Stimulated activated CD4-positive, alpha-beta T cell treated with anti-CD3 and anti-CD28 coated beads, TNF-alpha, amount 100 ng/mL, for 4 hours (primary cell): ENCODE results near the gene DENND4B.
"Not testable (repeated sequence)": the region's sequence is repeated elsewhere in the genome, so short reads cannot be mapped to it uniquely, and the experiment has no call there.

ENCODE experiments used
- DNase-seq, 3 experiments: peaks; one replicate each; pipeline ENCODE4 v3.0.0-alpha.2; 2020; ENCODE audit warnings: low read depth in 3 of 3

Gene DENND4B, protein sequence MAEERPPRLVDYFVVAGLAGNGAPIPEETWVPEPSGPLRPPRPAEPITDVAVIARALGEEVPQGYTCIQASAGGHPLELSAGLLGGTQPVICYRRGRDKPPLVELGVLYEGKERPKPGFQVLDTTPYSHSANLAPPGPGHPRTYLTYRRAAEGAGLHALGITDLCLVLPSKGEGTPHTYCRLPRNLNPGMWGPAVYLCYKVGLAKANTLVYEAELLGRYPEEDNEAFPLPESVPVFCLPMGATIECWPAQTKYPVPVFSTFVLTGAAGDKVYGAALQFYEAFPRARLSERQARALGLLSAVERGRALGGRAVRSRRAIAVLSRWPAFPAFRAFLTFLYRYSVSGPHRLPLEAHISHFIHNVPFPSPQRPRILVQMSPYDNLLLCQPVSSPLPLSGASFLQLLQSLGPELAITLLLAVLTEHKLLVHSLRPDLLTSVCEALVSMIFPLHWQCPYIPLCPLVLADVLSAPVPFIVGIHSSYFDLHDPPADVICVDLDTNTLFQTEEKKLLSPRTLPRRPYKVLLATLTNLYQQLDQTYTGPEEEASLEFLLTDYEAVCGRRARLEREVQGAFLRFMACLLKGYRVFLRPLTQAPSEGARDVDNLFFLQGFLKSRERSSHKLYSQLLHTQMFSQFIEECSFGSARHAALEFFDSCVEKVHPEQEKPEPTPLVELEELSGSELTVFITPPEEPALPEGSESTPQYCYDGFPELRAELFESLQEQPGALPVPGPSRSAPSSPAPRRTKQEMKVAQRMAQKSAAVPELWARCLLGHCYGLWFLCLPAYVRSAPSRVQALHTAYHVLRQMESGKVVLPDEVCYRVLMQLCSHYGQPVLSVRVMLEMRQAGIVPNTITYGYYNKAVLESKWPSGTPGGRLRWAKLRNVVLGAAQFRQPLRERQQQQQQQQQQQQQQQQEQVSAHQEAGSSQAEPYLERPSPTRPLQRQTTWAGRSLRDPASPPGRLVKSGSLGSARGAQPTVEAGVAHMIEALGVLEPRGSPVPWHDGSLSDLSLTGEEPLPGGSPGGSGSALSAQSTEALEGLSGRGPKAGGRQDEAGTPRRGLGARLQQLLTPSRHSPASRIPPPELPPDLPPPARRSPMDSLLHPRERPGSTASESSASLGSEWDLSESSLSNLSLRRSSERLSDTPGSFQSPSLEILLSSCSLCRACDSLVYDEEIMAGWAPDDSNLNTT (N-terminal part only)

GRCh38 chr1:153946622-153947241 is at the start of gene DENND4B:
DENND4B (minus strand) TSS chr1:153946718; CDS start chr1:153944374, 2,344 bp downstream.
- DNase-seq: peak; percentile 59 to 62 (median 62)

GRCh38 chr1:153995640-153996039 is 49.1 kb upstream of the DENND4B start:
- no peak for DNase-seq

- no peak for DNase-seq
Observed at GRCh38 chr1:153995202-153995601, 48.7 kb upstream of the DENND4B start.

GRCh38 chr1:153991806-153992205 is 45.3 kb upstream of the DENND4B start:
- no peak for DNase-seq

- DNase-seq: no peak
Observed at GRCh38 chr1:153991151-153991630, 44.7 kb upstream of the DENND4B start.

- DNase-seq: peak; percentile 67 to 85 (median 72)
Observed at GRCh38 chr1:153990468-153991150, 44.1 kb upstream of the DENND4B start, which contains the start of gene RPS27. RPS27 (plus strand) TSS chr1:153990762; CDS start chr1:153990797, 35 bp downstream.

DNA sequence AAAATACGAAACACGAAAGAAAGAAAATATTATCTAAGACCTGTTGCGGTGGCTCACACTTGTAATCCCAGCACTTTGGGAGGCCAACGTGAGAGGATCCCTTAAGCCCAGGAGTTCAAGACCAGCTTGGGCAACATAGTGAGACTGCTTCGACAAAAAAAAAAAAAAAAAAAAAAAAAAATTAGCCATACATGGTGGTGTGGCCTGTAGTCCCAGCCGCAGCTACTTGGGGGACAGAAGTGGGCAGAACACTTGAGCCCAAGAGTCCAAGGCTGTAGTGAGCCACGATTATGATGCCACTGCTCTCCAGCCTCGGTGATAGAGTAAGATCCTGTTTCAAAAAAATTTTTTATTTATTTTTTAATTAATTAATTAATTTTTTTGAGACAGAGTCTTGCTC is 41.1 kb upstream of the DENND4B start:
- no peak for DNase-seq

DNA sequence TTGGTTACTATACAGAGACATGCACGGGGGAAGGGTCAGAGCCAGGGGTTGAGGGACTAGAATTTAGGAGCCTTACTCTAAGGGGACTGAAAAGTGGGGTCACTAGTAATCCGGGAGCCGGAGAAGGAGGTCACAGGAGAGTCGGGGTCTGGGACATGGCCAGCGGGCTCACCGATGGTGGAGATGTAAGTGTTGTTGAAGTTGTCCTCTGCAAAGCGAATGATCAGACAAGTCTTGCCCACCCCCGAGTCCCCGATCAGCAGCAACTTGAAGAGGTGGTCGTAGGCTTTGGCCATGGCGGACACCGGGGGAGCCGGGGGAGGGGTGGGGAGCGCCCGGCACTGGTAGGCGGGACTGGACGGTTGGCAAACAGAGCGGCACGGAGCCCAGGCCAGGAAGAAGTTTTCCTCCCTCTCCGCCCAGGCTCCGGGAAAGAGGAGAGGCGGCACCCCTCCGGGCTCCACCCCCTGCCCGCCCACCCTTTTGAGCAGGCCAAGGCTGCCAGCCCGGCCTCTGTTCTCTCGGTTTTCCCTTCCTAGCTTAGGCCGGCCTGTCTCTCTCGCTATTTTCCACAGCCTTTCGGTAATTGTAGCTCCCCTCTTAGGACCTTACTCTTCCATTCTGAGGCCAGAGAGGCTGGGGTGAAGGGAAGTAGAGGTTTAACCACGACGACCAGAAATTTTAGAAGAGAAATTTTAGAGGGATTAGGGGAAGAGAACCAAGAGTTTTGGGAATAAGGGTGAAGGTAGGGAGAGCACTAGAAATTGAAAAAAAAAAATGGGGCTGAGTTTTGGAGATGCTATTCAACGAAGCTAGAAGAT is 39.6 kb upstream of the DENND4B start, which contains the start of gene RAB13:
RAB13 (minus strand) TSS at position 399 of the 821 bp plus-strand sequence; CDS start at position 296, 103 bp downstream.
- DNase-seq: no peak

DNA sequence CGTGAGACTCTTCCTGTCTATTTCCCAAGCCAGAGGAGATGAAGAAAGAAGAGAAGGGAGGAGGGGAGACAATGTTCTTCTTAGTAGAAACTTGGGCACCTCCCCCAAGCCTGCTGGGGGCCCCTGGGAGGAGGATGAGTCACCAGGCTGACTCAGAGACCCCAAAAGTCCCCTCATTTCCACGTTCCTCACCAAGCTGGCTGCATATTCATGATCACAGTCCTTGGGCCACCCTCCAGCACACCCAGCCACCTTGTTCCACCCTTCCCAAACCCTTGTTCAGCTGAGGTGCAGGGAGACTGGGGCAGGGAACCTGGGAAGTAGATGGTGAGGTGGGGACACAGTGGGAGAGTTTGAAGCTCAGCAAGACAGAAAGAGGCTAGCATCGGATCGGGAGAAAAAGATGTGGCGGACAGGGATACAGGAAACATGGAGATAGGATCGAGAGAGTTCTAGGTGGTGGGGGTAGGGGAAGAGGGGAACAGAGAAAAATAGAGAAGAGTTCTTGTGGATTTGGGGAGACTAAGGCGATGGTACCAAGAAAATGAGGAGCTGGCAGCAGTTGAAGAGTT is 38.9 kb upstream of the DENND4B start:
- no peak for DNase-seq

- no peak for DNase-seq
Observed at GRCh38 chr1:153984123-153984894, 37.8 kb upstream of the DENND4B start.

- not testable (repeated sequence) for DNase-seq
Observed at GRCh38 chr1:153981735-153982134, 35.2 kb upstream of the DENND4B start.

- DNase-seq: not testable (repeated sequence)
Observed at GRCh38 chr1:153979091-153979490, 32.6 kb upstream of the DENND4B start.

GRCh38 chr1:153978274-153978909 is 31.9 kb upstream of the DENND4B start:
- DNase-seq: no peak

GRCh38 chr1:153977250-153978240 is 31.0 kb upstream of the DENND4B start, which contains the start of gene JTB:
JTB (minus strand) TSS chr1:153977674; CDS start chr1:153977252, 422 bp downstream.
- peak; percentile 69 to 75 (median 75) for DNase-seq

- no peak for DNase-seq
Observed at GRCh38 chr1:153976819-153977249, 30.3 kb upstream of the DENND4B start.

- no peak for DNase-seq
Observed at GRCh38 chr1:153973525-153973924, 27.0 kb upstream of the DENND4B start.
